ENCODE measurements around the gene CTSZ. TPM values are rescaled to one million over a fixed set of nuclear protein-coding genes. Genes with fewer than 3 reads are reported as not detected.

The CTSZ gene
- total RNA-seq, 1 experiment from 2014 or later = 26.3 TPM

DNA sequence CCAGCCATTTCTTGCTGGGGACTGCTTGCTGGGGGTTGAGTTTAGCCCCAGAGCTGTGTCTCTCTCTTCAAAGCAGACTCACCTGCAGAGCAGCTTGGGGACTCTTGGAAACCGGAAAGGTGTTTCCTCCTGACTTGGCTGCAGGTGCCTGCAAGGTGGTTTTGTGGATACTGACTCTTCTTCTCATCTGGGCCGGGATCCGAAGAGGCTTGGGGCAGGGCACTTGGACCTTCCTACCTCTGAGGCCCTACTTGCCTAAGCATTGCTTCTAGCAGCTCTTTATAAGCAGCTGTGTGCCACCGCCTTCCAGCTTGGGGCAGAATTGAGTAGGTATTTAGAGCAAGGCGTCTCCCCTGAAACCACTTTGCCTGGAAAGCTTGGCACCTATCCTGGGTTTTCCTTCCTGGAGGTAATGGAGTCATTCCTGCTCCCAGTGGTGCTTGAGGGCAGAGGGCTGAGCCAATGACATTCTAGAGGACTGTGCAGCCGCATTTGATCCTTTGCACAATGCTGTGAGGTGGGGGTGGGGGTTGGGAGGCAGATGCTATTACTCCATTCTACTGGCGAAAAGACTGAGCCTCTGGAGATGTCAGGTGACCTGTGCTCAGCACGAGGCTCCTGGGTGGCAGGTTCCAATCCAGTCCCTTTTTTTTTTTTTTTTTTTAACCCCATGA, 3.4 kb upstream of the CTSZ start:
- TF ChIP-seq, protein P1, sequence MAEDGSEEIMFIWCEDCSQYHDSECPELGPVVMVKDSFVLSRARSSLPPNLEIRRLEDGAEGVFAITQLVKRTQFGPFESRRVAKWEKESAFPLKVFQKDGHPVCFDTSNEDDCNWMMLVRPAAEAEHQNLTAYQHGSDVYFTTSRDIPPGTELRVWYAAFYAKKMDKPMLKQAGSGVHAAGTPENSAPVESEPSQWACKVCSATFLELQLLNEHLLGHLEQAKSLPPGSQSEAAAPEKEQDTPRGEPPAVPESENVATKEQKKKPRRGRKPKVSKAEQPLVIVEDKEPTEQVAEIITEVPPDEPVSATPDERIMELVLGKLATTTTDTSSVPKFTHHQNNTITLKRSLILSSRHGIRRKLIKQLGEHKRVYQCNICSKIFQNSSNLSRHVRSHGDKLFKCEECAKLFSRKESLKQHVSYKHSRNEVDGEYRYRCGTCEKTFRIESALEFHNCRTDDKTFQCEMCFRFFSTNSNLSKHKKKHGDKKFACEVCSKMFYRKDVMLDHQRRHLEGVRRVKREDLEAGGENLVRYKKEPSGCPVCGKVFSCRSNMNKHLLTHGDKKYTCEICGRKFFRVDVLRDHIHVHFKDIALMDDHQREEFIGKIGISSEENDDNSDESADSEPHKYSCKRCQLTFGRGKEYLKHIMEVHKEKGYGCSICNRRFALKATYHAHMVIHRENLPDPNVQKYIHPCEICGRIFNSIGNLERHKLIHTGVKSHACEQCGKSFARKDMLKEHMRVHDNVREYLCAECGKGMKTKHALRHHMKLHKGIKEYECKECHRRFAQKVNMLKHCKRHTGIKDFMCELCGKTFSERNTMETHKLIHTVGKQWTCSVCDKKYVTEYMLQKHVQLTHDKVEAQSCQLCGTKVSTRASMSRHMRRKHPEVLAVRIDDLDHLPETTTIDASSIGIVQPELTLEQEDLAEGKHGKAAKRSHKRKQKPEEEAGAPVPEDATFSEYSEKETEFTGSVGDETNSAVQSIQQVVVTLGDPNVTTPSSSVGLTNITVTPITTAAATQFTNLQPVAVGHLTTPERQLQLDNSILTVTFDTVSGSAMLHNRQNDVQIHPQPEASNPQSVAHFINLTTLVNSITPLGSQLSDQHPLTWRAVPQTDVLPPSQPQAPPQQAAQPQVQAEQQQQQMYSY (CRISPR knock-in tag; IDR thresholded peaks at IDR 0.05) = no peak
- TF ChIP-seq NR3C1 (CRISPR knock-in tag; conservative IDR thresholded peaks at IDR 0.05; ENCODE audit: low read depth) (no peak), CREB1 (CRISPR knock-in tag; IDR thresholded peaks at IDR 0.05) (no peak), RELA (CRISPR knock-in tag; IDR thresholded peaks at IDR 0.05; ENCODE audit: borderline replicate concordance) (no peak), FOXP1 (CRISPR knock-in tag; IDR thresholded peaks at IDR 0.05; ENCODE audit: borderline replicate concordance) (no peak), IRF2 (CRISPR knock-in tag; IDR thresholded peaks at IDR 0.05; ENCODE audit: borderline replicate concordance, low read depth) (no peak), ESRRA (CRISPR knock-in tag; IDR thresholded peaks at IDR 0.05; ENCODE audit: borderline replicate concordance) (no peak), RORB (CRISPR knock-in tag; IDR thresholded peaks at IDR 0.05) (no peak), HMGA2 (CRISPR knock-in tag; IDR thresholded peaks at IDR 0.05) (no peak), NFE2L1 (CRISPR knock-in tag; IDR thresholded peaks at IDR 0.05) (no peak), ZBTB21 (CRISPR knock-in tag; IDR thresholded peaks at IDR 0.05; ENCODE audit: borderline replicate concordance) (no peak), GABPB1 (CRISPR knock-in tag; IDR thresholded peaks at IDR 0.05) (no peak)
- TF ChIP-seq, protein P2, sequence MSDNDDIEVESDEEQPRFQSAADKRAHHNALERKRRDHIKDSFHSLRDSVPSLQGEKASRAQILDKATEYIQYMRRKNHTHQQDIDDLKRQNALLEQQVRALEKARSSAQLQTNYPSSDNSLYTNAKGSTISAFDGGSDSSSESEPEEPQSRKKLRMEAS (CRISPR knock-in tag; IDR thresholded peaks at IDR 0.05) = no peak
- TF ChIP-seq, protein P3, sequence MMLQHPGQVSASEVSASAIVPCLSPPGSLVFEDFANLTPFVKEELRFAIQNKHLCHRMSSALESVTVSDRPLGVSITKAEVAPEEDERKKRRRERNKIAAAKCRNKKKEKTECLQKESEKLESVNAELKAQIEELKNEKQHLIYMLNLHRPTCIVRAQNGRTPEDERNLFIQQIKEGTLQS (CRISPR knock-in tag; conservative IDR thresholded peaks at IDR 0.05) = no peak
- TF ChIP-seq, protein P4, sequence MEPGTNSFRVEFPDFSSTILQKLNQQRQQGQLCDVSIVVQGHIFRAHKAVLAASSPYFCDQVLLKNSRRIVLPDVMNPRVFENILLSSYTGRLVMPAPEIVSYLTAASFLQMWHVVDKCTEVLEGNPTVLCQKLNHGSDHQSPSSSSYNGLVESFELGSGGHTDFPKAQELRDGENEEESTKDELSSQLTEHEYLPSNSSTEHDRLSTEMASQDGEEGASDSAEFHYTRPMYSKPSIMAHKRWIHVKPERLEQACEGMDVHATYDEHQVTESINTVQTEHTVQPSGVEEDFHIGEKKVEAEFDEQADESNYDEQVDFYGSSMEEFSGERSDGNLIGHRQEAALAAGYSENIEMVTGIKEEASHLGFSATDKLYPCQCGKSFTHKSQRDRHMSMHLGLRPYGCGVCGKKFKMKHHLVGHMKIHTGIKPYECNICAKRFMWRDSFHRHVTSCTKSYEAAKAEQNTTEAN (CRISPR knock-in tag; IDR thresholded peaks at IDR 0.05) = no peak
- TF ChIP-seq, protein P5, sequence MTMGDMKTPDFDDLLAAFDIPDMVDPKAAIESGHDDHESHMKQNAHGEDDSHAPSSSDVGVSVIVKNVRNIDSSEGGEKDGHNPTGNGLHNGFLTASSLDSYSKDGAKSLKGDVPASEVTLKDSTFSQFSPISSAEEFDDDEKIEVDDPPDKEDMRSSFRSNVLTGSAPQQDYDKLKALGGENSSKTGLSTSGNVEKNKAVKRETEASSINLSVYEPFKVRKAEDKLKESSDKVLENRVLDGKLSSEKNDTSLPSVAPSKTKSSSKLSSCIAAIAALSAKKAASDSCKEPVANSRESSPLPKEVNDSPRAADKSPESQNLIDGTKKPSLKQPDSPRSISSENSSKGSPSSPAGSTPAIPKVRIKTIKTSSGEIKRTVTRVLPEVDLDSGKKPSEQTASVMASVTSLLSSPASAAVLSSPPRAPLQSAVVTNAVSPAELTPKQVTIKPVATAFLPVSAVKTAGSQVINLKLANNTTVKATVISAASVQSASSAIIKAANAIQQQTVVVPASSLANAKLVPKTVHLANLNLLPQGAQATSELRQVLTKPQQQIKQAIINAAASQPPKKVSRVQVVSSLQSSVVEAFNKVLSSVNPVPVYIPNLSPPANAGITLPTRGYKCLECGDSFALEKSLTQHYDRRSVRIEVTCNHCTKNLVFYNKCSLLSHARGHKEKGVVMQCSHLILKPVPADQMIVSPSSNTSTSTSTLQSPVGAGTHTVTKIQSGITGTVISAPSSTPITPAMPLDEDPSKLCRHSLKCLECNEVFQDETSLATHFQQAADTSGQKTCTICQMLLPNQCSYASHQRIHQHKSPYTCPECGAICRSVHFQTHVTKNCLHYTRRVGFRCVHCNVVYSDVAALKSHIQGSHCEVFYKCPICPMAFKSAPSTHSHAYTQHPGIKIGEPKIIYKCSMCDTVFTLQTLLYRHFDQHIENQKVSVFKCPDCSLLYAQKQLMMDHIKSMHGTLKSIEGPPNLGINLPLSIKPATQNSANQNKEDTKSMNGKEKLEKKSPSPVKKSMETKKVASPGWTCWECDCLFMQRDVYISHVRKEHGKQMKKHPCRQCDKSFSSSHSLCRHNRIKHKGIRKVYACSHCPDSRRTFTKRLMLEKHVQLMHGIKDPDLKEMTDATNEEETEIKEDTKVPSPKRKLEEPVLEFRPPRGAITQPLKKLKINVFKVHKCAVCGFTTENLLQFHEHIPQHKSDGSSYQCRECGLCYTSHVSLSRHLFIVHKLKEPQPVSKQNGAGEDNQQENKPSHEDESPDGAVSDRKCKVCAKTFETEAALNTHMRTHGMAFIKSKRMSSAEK (CRISPR knock-in tag; IDR thresholded peaks at IDR 0.05; ENCODE audit: borderline replicate concordance) = no peak
- TF ChIP-seq, protein P6, sequence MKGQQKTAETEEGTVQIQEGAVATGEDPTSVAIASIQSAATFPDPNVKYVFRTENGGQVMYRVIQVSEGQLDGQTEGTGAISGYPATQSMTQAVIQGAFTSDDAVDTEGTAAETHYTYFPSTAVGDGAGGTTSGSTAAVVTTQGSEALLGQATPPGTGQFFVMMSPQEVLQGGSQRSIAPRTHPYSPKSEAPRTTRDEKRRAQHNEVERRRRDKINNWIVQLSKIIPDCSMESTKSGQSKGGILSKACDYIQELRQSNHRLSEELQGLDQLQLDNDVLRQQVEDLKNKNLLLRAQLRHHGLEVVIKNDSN (CRISPR knock-in tag; IDR thresholded peaks at IDR 0.05) = no peak
- TF ChIP-seq, protein P7, sequence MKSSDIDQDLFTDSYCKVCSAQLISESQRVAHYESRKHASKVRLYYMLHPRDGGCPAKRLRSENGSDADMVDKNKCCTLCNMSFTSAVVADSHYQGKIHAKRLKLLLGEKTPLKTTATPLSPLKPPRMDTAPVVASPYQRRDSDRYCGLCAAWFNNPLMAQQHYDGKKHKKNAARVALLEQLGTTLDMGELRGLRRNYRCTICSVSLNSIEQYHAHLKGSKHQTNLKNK (CRISPR knock-in tag; IDR thresholded peaks at IDR 0.05) = no peak
- TF ChIP-seq, protein P8, sequence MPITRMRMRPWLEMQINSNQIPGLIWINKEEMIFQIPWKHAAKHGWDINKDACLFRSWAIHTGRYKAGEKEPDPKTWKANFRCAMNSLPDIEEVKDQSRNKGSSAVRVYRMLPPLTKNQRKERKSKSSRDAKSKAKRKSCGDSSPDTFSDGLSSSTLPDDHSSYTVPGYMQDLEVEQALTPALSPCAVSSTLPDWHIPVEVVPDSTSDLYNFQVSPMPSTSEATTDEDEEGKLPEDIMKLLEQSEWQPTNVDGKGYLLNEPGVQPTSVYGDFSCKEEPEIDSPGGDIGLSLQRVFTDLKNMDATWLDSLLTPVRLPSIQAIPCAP (CRISPR knock-in tag; IDR thresholded peaks at IDR 0.05) = no peak
- no peak for DNase-seq (ENCODE audit: low spot score)
- Mint-ChIP-seq H3K9me3 (no peaks in the 10 kb centered on the region), H3K27me3 (ENCODE audit: low read depth) (peaks cover 33% of the 10 kb centered on the region), H3K27ac (no peak overlapping the region), H3K4me1 (peaks cover 15% of the 10 kb centered on the region), H3K4me3 (no peak overlapping the region), H3K36me3 (no peaks in the 10 kb centered on the region)
- POLR2A ChIA-PET = no interaction called here
- CTCF ChIA-PET = interaction anchor here (1.5 to 1.7 kb wide), 2 partner anchors 197 to 211 kb away, joined by 6 to 7 read pairs; no protein-coding TSS in a partner anchor
- no peak for ATAC-seq
